Subcutaneous abdominal adipose tissue (tissue), 5 donors: Measurements from ENCODE around the gene TTLL8.

Experiments
- H3K27ac ChIP-seq: one replicate; pipeline ENCODE4 v1.7.0; 2013; ENCODE audit warnings: low read depth, mild to moderate bottlenecking, inconsistent platforms, low read length, moderate library complexity
- H3K27me3 ChIP-seq, 5 donors: one replicate each; pipeline ENCODE4 v1.7.0; 2013; ENCODE audit warnings: low read length in 5 of 5, inconsistent platforms in 1 of 5; ENCODE audit not compliant: control insufficient read depth in 5 of 5, insufficient read depth in 4 of 5
- H3K36me3 ChIP-seq, 5 donors: one replicate each; pipeline ENCODE4 v1.7.0; 2013; ENCODE audit warnings: low read length in 5 of 5; ENCODE audit not compliant: control insufficient read depth in 5 of 5, insufficient read depth in 5 of 5
- H3K4me1 ChIP-seq, 5 donors: one replicate each; pipeline ENCODE4 v1.7.0; 2013; ENCODE audit warnings: low read length in 5 of 5, mild to moderate bottlenecking in 3 of 5, moderate library complexity in 1 of 5; ENCODE audit not compliant: control insufficient read depth in 5 of 5, insufficient read depth in 5 of 5
- H3K4me3 ChIP-seq, 5 donors: one replicate each; pipeline ENCODE4 v1.7.0; 2013; ENCODE audit warnings: low read length in 5 of 5, low read depth in 1 of 5
- H3K9ac ChIP-seq, 5 donors: one replicate each; pipeline ENCODE4 v1.7.0; 2013; ENCODE audit warnings: low read length in 5 of 5, mild to moderate bottlenecking in 4 of 5, moderate library complexity in 3 of 5
- H3K9me3 ChIP-seq, 5 donors: one replicate each; pipeline ENCODE4 v1.7.0; 2013; ENCODE audit warnings: low read length in 5 of 5; ENCODE audit not compliant: control insufficient read depth in 5 of 5
- donor health status: healthy.
- donor health status: healthy.
- donor health status: healthy.
- donor health status: healthy.
- donor health status: healthy.

TTLL8 gene

GRCh38 chr22:50002791-50003190, 55.3 kb downstream of the TTLL8 start:
- H3K27me3 ChIP-seq: peaks cover 0 to 25% (median 13%) of the 10 kb centered on the region in 5 donors
- peak overlapping the region in 1 of 5 donors; percentile 79 for H3K9ac ChIP-seq
- peaks cover 0 to 21% (median 4%) of the 10 kb centered on the region in 5 donors for H3K4me1 ChIP-seq
- no peak overlapping the region for H3K27ac ChIP-seq
- no peaks in the 10 kb centered on the region for H3K36me3 ChIP-seq
- H3K9me3 ChIP-seq: no peaks in the 10 kb centered on the region
- no peak overlapping the region for H3K4me3 ChIP-seq

DNA sequence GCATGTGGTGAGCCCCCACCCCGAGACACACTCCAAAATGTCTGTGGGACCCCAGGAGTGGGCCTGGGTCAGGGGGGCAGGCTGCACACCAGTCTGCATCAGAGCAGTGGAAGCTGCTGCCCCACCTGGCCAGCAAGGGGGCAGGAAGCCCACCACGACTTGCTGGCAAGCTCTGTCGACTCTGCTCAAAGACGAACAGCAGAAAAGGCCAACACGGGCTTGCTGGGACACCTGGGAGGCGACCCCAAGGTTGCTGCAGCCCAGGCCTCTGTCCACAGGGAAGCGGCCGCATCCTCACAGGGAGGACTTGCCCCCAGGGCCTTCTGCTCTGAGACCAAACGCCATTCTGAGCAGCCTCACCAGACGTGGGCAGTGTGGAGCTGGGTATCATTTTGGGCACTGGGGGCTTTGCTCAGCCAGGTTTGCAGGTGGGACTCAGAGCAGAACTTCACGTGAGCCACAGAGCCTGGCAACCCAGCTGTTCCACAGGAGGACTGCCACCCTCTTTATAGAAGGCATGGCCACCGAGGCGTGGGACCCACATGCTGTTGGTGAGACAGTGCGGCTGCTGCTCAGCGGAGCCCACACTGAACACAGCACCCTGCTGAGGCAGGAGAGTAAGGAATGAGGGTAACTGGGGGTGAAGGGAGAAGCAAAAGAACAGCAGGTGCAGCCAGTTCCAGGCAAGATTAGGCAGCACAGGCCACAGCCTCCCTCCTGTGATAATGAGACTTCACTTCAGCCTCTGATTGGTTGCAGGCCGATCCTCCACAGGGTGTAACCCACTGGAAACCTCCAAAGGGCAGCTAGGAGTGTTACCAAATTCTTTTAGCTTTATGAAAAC, 56.5 kb downstream of the TTLL8 start:
- Histone ChIP-seq H3K27me3 (peaks cover 0 to 25% (median 13%) of the 10 kb centered on the region in 5 donors), H3K4me1 (peaks cover 0 to 21% (median 4%) of the 10 kb centered on the region in 5 donors)

DNA sequence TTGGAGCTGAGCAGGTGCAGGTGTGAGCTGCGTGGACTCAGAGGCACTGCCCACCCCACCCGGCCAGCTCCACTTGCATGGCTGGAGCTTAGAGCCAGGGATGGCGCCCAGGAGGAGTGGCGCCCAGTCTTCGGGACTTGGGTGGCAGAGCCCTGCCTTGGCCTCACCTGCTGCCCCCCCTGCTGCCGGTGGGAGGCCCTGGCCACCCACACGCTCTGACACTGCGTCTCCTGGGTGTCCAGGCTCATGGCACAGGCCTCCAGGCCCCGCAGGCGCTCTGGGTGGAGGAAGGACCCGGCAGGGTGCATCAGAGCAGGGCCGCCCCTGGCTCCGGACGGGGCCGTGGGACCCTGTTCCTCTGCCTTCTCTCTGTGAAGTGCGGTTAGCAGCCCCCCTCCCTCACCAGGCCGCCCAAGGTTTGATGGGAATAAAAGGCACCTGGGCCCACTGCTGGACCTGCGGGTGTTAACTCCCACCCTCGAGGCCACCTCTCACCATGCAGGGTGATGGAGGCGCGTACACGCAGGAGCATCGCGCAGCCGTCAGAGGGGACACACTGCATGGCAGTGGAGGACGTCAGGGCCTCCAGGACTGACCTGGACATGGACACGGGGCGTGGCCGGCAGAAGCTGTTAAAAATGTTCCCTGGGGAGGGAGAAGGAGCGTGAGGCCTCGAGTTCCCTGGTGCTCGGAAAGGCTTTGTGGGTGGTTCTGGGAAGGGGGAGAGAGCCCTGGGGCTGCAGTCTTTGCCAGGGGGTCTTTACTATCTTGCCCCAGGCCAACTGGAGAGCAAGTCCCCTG, 57.3 kb downstream of the TTLL8 start:
- Histone ChIP-seq H3K4me3 (no peak overlapping the region), H3K4me1 (peaks cover 0 to 21% (median 4%) of the 10 kb centered on the region in 5 donors), H3K36me3 (no peaks in the 10 kb centered on the region), H3K27me3 (peaks cover 0 to 25% (median 13%) of the 10 kb centered on the region in 5 donors), H3K27ac (no peak overlapping the region), H3K9me3 (no peaks in the 10 kb centered on the region), H3K9ac (no peak overlapping the region)

More for the DNA sequence above, 56.5 kb downstream of the TTLL8 start:
- Histone ChIP-seq H3K27ac (no peak overlapping the region), H3K36me3 (no peaks in the 10 kb centered on the region), H3K4me3 (no peak overlapping the region), H3K9me3 (no peaks in the 10 kb centered on the region), H3K9ac (no peak overlapping the region)

DNA sequence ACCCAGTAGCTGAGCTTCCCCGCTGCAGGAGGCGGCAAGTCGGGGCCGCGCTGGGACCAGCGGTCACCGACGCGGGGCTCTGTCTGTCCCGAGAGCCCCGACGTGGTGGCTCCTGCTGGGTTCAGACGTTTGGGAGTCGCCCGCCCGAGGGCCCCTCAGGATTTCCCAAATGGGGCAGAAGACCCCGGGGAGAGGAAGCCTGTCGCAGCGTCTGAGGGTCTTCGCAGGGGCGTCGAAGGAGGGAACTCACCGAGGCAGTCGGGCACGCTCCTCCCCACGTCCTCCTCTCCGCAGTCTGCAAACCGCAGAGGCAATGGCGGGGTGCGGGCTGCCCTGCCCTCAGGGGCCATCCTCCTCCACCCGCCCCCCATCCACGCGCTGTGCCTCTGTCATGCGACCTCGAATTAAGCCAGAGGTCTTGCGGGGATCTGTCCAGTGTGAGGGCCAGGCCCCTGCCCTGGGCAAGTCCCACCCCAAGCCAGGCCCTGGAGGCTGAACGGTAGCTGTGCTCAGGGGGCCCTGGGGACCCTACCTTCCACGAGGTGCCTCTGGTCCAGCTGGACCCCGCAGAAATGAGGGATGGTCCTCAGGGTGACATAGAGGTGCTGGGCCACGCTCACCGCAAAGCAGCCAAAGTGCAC, 58.0 kb downstream of the TTLL8 start:
- H3K27ac ChIP-seq: no peak overlapping the region
- H3K4me1 ChIP-seq: peaks cover 0 to 21% (median 4%) of the 10 kb centered on the region in 5 donors
- no peak overlapping the region for H3K9ac ChIP-seq
- H3K9me3 ChIP-seq: no peaks in the 10 kb centered on the region
- H3K27me3 ChIP-seq: peaks cover 0 to 25% (median 13%) of the 10 kb centered on the region in 5 donors
- H3K36me3 ChIP-seq: no peaks in the 10 kb centered on the region
- H3K4me3 ChIP-seq: peak overlapping the region in 2 of 5 donors; percentile 12 to 46

GRCh38 chr22:49999063-49999945, 58.8 kb downstream of the TTLL8 start:
- H3K4me1 ChIP-seq: peaks cover 0 to 21% (median 4%) of the 10 kb centered on the region in 5 donors

DNA sequence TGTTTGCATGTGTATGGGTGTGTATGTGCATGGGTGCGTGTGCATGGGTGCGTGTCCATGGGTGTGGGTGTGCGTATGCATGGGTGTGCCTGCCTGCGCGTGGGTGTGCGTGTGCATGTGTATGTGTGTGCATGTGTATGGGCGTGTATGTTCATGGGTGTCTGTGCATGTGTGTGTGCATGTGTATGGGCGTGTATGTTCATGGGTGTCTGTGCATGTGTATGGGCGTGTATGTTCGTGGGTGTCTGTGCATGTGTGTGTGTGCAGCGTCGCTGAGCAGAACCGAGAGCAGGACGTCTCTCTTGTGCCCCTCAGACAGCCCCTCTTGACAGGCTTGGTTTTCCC, 59.4 kb downstream of the TTLL8 start:
- Histone ChIP-seq H3K27ac (no peak overlapping the region), H3K27me3 (peaks cover 0 to 25% (median 13%) of the 10 kb centered on the region in 5 donors), H3K4me3 (no peak overlapping the region), H3K4me1 (peaks cover 0 to 22% (median 4%) of the 10 kb centered on the region in 5 donors), H3K36me3 (no peaks in the 10 kb centered on the region), H3K9ac (no peak overlapping the region), H3K9me3 (no peaks in the 10 kb centered on the region)

More at GRCh38 chr22:49999063-49999945, 58.8 kb downstream of the TTLL8 start:
- H3K36me3 ChIP-seq: no peaks in the 10 kb centered on the region
- H3K9ac ChIP-seq: no peak overlapping the region
- H3K4me3 ChIP-seq: peak overlapping the region in 2 of 5 donors; percentile 12 to 46
- peaks cover 0 to 25% (median 13%) of the 10 kb centered on the region in 5 donors for H3K27me3 ChIP-seq
- H3K9me3 ChIP-seq: no peaks in the 10 kb centered on the region
- no peak overlapping the region for H3K27ac ChIP-seq

DNA sequence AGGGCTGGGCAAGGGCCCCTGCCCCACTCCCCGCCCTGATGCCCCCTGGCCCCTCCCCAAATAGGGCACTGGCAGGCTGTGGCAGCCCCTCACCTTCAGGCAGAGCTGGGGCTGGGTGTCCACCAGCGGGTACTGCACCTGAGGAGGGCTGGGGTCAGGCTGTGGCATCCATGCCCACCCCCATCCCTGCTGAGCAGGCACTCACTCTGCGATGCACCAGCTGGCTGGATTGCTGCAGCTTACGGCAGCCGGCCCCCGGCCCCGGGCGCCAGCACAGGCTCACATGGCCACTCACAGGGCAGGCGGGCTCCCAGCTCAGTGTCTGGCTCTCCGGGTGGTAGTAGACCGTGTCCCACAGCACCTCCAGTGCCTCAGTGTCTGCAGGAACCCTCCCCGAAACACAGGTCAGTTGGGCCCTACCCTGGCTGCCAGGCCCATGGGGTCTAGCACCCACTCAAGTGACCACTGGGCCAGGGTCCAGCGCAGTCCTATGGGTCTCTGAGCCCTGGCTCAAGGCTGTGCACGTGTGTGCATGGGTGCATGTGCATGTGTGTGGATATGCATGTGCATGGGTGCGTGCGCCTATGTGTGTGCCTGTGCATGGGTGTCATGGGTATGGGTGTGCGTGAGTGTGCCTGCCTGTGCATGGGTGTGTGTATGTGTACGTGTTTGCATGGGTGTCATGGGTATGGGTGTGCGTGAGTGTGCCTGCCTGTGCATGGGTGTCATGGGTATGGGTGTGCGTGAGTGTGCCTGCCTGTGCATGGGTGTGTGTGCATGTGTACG, 60.0 kb downstream of the TTLL8 start:
- H3K27me3 ChIP-seq: peaks cover 0 to 25% (median 13%) of the 10 kb centered on the region in 5 donors
- H3K27ac ChIP-seq: no peak overlapping the region
- H3K4me1 ChIP-seq: peaks cover 3 to 27% (median 9%) of the 10 kb centered on the region in 5 donors
- H3K36me3 ChIP-seq: no peaks in the 10 kb centered on the region
- H3K4me3 ChIP-seq: no peak overlapping the region
- no peak overlapping the region for H3K9ac ChIP-seq
- no peaks in the 10 kb centered on the region for H3K9me3 ChIP-seq

DNA sequence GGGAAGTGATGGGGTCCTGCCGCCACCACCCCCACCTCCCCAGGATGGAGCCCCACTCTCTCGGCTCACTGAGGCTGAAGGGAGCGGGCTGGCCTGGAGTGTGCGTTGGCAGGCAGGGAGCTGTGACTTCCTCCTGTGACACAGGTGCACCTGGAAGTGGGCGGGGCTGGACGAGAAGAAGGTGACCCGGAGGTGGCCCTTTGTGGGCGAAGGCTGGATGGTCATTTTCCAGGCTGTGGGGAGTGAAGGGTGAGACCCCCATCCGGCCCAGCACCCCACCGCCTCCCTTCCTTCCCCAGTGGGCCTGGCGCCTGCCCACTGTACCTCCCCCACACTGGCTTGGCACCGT, 60.9 kb downstream of the TTLL8 start:
- Histone ChIP-seq H3K27me3 (peaks cover 0 to 25% (median 10%) of the 10 kb centered on the region in 5 donors), H3K9me3 (no peaks in the 10 kb centered on the region), H3K36me3 (no peaks in the 10 kb centered on the region), H3K4me3 (no peak overlapping the region), H3K27ac (no peak overlapping the region), H3K4me1 (peaks cover 0 to 30% (median 11%) of the 10 kb centered on the region in 5 donors), H3K9ac (no peak overlapping the region)
